BLaER1 (cell line): ENCODE data around the gene KREMEN1.

ENCODE experiments used
- H3K27ac ChIP-seq: shearing (Covaris generic); formaldehyde crosslinking; 2 replicates; pipeline ENCODE4 v1.8.1; 2022
- H3K27me3 ChIP-seq: shearing (Covaris generic); formaldehyde crosslinking; 2 replicates; pipeline ENCODE4 v1.8.1; 2022
- H3K36me3 ChIP-seq: shearing (Covaris generic); formaldehyde crosslinking; 2 replicates; pipeline ENCODE4 v1.8.1; 2022
- H3K4me1 ChIP-seq: shearing (Covaris generic); formaldehyde crosslinking; 2 replicates; pipeline ENCODE4 v1.8.1; 2022
- H3K4me2 ChIP-seq: shearing (Covaris generic); formaldehyde crosslinking; 2 replicates; pipeline ENCODE4 v1.8.1; 2022
- H3K4me3 ChIP-seq: shearing (Covaris generic); formaldehyde crosslinking; 2 replicates; pipeline ENCODE4 v1.8.1; 2022
- H3K9ac ChIP-seq: shearing (Covaris generic); formaldehyde crosslinking; 2 replicates; pipeline ENCODE4 v1.8.1; 2022
- H3K9me3 ChIP-seq: shearing (Covaris generic); formaldehyde crosslinking; 2 replicates; pipeline ENCODE4 v1.8.1; 2022
- H4K20me1 ChIP-seq: shearing (Covaris generic); formaldehyde crosslinking; 2 replicates; pipeline ENCODE4 v1.8.1; 2022
- Cebpa-rat ChIP-seq: shearing (Covaris generic); IDR thresholded peaks from 2 replicates; pipeline ENCODE4 v1.8.1; 2022

Gene KREMEN1

GRCh38 chr22:29195118-29195963 lies 122.5 kb downstream of the KREMEN1 start:
- TF ChIP-seq Cebpa-rat: no peak
- Histone ChIP-seq H3K4me3 (no peak overlapping the region), H3K4me1 (peaks cover 19% of the 10 kb centered on the region), H3K9ac (no peak overlapping the region), H3K27me3 (peaks cover 22% of the 10 kb centered on the region), H4K20me1 (peaks cover 14% of the 10 kb centered on the region), H3K27ac (no peak overlapping the region), H3K4me2 (no peak overlapping the region), H3K36me3 (no peaks in the 10 kb centered on the region), H3K9me3 (no peaks in the 10 kb centered on the region)

GRCh38 chr22:29195964-29196666 lies 123.3 kb downstream of the KREMEN1 start:
- H3K27ac ChIP-seq: no peak overlapping the region
- no peaks in the 10 kb centered on the region for H3K9me3 ChIP-seq
- no peak overlapping the region for H3K4me2 ChIP-seq
- H3K9ac ChIP-seq: no peak overlapping the region
- H4K20me1 ChIP-seq: peaks cover 22% of the 10 kb centered on the region
- H3K4me3 ChIP-seq: no peak overlapping the region
- no peaks in the 10 kb centered on the region for H3K36me3 ChIP-seq
- TF ChIP-seq Cebpa-rat: no peak
- peaks cover 26% of the 10 kb centered on the region for H3K27me3 ChIP-seq
- H3K4me1 ChIP-seq: peaks cover 19% of the 10 kb centered on the region

DNA sequence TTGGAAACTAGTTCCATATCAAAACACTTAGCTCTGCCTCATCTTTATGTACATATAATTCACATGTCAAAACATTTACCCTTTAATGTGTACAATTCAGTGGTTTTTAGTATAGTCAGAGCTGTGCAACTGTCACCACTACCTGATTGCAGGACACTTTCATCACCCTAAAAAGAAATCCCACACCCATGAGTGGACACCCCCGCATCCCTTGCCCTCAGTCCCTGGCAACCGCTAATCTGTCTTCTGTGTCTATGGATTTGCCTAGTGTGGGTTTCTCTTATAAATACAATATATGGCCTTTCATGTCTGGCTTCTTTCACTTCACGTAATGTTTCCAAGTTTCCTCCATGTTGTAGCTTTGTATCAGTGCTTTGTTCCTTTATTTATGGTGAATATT lies 124.3 kb downstream of the KREMEN1 start:
- H3K4me3 ChIP-seq: no peak overlapping the region
- peaks cover 35% of the 10 kb centered on the region for H3K27me3 ChIP-seq
- no peak overlapping the region for H3K4me2 ChIP-seq
- H3K27ac ChIP-seq: no peak overlapping the region
- peaks cover 27% of the 10 kb centered on the region for H3K4me1 ChIP-seq
- no peaks in the 10 kb centered on the region for H3K36me3 ChIP-seq
- no peak for TF ChIP-seq Cebpa-rat
- no peaks in the 10 kb centered on the region for H3K9me3 ChIP-seq
- no peak overlapping the region for H3K9ac ChIP-seq
- peaks cover 32% of the 10 kb centered on the region for H4K20me1 ChIP-seq

GRCh38 chr22:29198240-29198639 lies 125.4 kb downstream of the KREMEN1 start:
- H4K20me1 ChIP-seq: peaks cover 43% of the 10 kb centered on the region
- peaks cover 38% of the 10 kb centered on the region for H3K27me3 ChIP-seq
- no peak overlapping the region for H3K4me3 ChIP-seq
- no peak overlapping the region for H3K27ac ChIP-seq
- no peak for TF ChIP-seq Cebpa-rat
- H3K9ac ChIP-seq: no peak overlapping the region
- no peak overlapping the region for H3K4me2 ChIP-seq
- peaks cover 38% of the 10 kb centered on the region for H3K4me1 ChIP-seq
- no peaks in the 10 kb centered on the region for H3K36me3 ChIP-seq
- no peaks in the 10 kb centered on the region for H3K9me3 ChIP-seq

DNA sequence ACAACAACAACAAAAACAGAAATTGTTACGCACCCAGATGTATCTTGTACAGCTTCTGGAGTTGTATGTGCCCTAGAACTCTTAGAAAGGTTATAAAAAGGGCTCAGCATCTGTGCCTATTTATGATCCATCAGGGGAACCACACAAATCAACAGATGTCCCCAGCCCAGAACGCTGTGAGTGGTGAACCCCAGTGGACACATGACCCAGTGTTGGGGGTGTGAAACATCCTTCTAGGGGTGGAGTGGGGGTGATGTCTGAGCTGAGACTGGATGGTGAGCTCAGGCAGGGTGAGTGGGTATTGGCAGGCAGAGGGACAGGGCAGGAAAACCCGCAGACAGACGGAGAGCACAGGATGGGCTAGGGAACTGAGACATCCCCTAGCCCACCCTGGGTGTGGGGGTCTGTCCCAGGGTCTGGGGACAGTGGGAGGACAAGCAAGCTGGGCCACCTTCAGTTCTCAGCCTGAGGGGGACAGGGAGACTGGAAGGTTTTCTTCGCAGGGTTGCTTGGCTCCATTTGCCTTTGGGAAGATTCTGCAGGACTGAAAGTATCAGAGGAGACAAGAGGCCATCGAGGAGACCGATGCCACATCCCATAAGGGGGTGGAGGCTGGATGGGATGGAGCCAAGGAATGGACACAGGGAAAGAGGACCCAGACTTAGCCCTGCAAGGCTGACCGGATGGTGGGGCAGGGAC lies 127.0 kb downstream of the KREMEN1 start:
- H3K27me3 ChIP-seq: peaks cover 53% of the 10 kb centered on the region
- H3K36me3 ChIP-seq: no peaks in the 10 kb centered on the region
- H4K20me1 ChIP-seq: peaks cover 59% of the 10 kb centered on the region
- H3K4me2 ChIP-seq: peak overlapping the region; percentile 36
- no peak overlapping the region for H3K27ac ChIP-seq
- peaks cover 54% of the 10 kb centered on the region for H3K4me1 ChIP-seq
- TF ChIP-seq Cebpa-rat: no peak
- no peak overlapping the region for H3K4me3 ChIP-seq
- H3K9me3 ChIP-seq: no peaks in the 10 kb centered on the region
- H3K9ac ChIP-seq: no peak overlapping the region

DNA sequence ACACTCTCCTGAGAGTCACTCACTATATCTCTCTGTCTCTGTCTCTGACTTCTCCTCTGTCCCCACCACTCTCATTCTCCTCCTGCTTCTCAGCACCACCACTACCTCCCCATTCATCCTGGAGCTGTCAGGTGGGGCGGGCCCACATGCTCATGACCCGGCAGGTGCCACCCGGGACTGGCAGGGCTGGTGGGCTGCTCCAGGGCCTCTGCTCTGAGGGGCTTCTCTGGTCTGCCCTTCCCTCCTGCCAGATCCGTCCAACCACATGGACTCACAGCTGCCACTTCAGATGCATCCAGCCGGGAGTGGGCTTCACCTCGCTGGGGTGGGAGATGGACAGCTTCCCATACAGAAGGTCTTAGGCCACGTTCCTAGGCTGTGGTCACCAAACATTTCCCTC lies 128.1 kb downstream of the KREMEN1 start:
- Histone ChIP-seq H3K27me3 (peaks cover 64% of the 10 kb centered on the region), H3K27ac (no peak overlapping the region), H3K9me3 (no peaks in the 10 kb centered on the region), H3K4me2 (no peak overlapping the region), H3K4me1 (peaks cover 56% of the 10 kb centered on the region), H3K4me3 (no peak overlapping the region), H3K36me3 (no peaks in the 10 kb centered on the region), H3K9ac (no peak overlapping the region), H4K20me1 (peaks cover 66% of the 10 kb centered on the region)
- no peak for TF ChIP-seq Cebpa-rat

GRCh38 chr22:29201782-29202181 lies 128.9 kb downstream of the KREMEN1 start:
- H3K36me3 ChIP-seq: no peaks in the 10 kb centered on the region
- H3K4me3 ChIP-seq: 0 out of 2 replicates have a peak overlapping the region, but pooled peaks have one; percentile 42
- peaks cover 72% of the 10 kb centered on the region for H4K20me1 ChIP-seq
- no peaks in the 10 kb centered on the region for H3K9me3 ChIP-seq
- H3K27ac ChIP-seq: no peak overlapping the region
- peak overlapping the region; percentile 92 for H3K4me2 ChIP-seq
- no peak for TF ChIP-seq Cebpa-rat
- H3K27me3 ChIP-seq: peaks cover 72% of the 10 kb centered on the region
- peaks cover 61% of the 10 kb centered on the region for H3K4me1 ChIP-seq
- H3K9ac ChIP-seq: no peak overlapping the region

DNA sequence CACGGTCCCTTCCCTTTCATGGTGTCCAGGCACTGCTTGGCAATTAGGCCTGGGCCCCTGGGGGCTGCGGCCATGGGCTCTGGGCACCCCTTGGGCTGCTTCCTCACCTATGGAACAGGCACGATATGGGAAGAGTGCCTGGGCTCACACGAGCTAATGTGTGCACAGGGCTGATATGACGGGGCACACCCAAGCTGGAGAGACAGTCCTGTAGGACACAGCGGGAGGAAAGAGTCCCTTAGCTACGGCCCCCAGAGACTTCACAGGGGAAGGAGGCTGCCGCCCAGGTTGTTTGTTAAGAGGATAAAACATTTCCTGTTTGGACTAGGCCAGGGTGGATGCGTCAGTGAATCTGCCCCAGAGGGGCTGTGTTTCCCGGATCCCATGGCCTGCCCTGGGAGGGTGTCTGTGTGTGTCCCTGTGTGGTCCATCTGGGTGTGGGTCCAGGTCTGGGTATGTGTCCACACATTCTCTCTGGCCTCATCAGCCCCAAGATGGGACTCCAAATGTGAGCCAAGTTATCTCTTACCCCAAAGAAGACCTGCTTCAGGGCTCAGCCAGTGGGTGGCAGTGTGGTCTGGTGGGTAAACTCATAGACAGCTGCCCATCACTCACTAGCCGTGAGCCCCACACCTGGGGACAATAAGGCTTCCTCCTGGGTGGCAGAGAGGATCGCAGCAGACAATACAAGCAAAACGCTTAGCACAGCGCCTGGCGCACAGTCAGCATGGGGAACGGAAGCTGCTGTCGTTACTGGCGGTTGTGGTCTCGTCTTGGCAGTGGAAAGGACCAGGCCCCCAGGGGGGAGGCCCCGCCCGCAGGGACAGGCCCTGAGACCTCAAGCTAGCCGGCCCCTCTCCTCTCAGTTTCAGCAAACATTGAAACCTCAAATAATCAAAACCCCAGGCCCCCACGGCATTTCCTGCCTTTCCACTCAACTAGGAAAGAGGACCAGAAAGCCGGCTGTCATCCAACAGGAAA lies 129.7 kb downstream of the KREMEN1 start:
- TF ChIP-seq Cebpa-rat: no peak
- Histone ChIP-seq H3K4me1 (peaks cover 61% of the 10 kb centered on the region), H3K36me3 (no peaks in the 10 kb centered on the region), H3K27me3 (peaks cover 78% of the 10 kb centered on the region), H3K9me3 (no peaks in the 10 kb centered on the region), H3K9ac (no peak overlapping the region), H3K27ac (no peak overlapping the region; the same call in 1 of the 2 replicates), H4K20me1 (peaks cover 80% of the 10 kb centered on the region), H3K4me3 (peak overlapping the region; percentile 42; the same call in 1 of the 2 replicates), H3K4me2 (peak overlapping the region; percentile 92)
